HepG2 (cell line): ENCODE results near the gene SLC35F6. TPM values are rescaled to one million over a fixed set of nuclear protein-coding genes. Genes with fewer than 3 reads are reported as not detected.

ENCODE experiments used
- AGO2 ChIP-seq: fragments of 200-400 bp; formaldehyde crosslinking; optimal IDR thresholded peaks from 2 replicates; pipeline ENCODE3; 2017; ENCODE audit warnings: mild to moderate bottlenecking, low read depth, low read length, moderate library complexity
- FOXC1 ChIP-seq: sonication (generic); formaldehyde crosslinking; IDR thresholded peaks from 2 replicates; pipeline ENCODE4 v1.8.0; 2022; ENCODE audit warnings: mild to moderate bottlenecking, missing genetic modification reagents, borderline replicate concordance
- FOXM1 ChIP-seq: sonication (generic); formaldehyde crosslinking; IDR thresholded peaks from 2 replicates; pipeline ENCODE4 v1.5.0; 2020; ENCODE audit warnings: missing genetic modification reagents
- HNF4A ChIP-seq: sonication (generic); formaldehyde crosslinking; IDR thresholded peaks from 2 replicates; pipeline ENCODE4 v1.4.0; 2020; ENCODE audit warnings: missing genetic modification reagents
- HNRNPK ChIP-seq: fragments of 200-400 bp; formaldehyde crosslinking; IDR thresholded peaks from 2 replicates; pipeline ENCODE4 v1.6.1; 2018; ENCODE audit warnings: low read length, low read depth, moderate library complexity, mild to moderate bottlenecking; ENCODE audit not compliant: poor library complexity, severe bottlenecking
- NAIF1 ChIP-seq: sonication (generic); formaldehyde crosslinking; IDR thresholded peaks from 2 replicates; pipeline ENCODE4 v1.5.0; 2020; ENCODE audit warnings: mild to moderate bottlenecking, missing genetic modification reagents, borderline replicate concordance
- NR0B2 ChIP-seq: sonication (generic); formaldehyde crosslinking; IDR thresholded peaks from 2 replicates; pipeline ENCODE4 v1.4.0; 2020; ENCODE audit warnings: mild to moderate bottlenecking, missing genetic modification reagents
- NR2F6 ChIP-seq, 2 experiments: IDR thresholded peaks; 2 replicates each; pipeline ENCODE4 v1.6.1; 2016; ENCODE audit warnings: antibody characterized with exemption in 1 of 2, mild to moderate bottlenecking in 1 of 2
- RBM22 ChIP-seq: fragments of 200-400 bp; formaldehyde crosslinking; optimal IDR thresholded peaks from 2 replicates; pipeline ENCODE3; 2017; ENCODE audit warnings: mild to moderate bottlenecking, low read length, moderate library complexity
- SATB2 ChIP-seq: sonication (generic); formaldehyde crosslinking; IDR thresholded peaks from 2 replicates; pipeline ENCODE4 v1.5.0; 2020; ENCODE audit warnings: missing genetic modification reagents
- SMC3 ChIP-seq: IDR thresholded peaks from 2 replicates; pipeline ENCODE4 v1.6.1; 2011; ENCODE audit warnings: low read length, improper control_type of control experiment
- ZFP36L2 ChIP-seq: sonication (generic); formaldehyde crosslinking; IDR thresholded peaks from 2 replicates; pipeline ENCODE4 v1.4.0; 2020; ENCODE audit warnings: missing genetic modification reagents
- ZIK1 ChIP-seq: sonication (generic); formaldehyde crosslinking; IDR thresholded peaks from 2 replicates; pipeline ENCODE4 v1.5.0; 2020; ENCODE audit warnings: mild to moderate bottlenecking, low read depth, missing genetic modification reagents, borderline replicate concordance
- ZKSCAN1 ChIP-seq: fragments of 150-350 bp; IDR thresholded peaks from 2 replicates; pipeline ENCODE4 v1.6.1; 2014; ENCODE audit warnings: low read length
- ZMYM4 ChIP-seq: sonication (generic); formaldehyde crosslinking; IDR thresholded peaks from 2 replicates; pipeline ENCODE4 v1.8.1; 2023; ENCODE audit warnings: mild to moderate bottlenecking, missing genetic modification reagents
- ZNF180 ChIP-seq: sonication (generic); formaldehyde crosslinking; IDR thresholded peaks from 2 replicates; pipeline ENCODE4 v1.4.0; 2020; ENCODE audit warnings: low read depth, missing genetic modification reagents, borderline replicate concordance
- ZNF34 ChIP-seq: sonication (generic); formaldehyde crosslinking; IDR thresholded peaks from 2 replicates; pipeline ENCODE4 v1.4.0; 2020; ENCODE audit warnings: mild to moderate bottlenecking, missing genetic modification reagents, borderline replicate concordance
- ZNF614 ChIP-seq: IDR thresholded peaks from 2 replicates; pipeline ENCODE4 v1.6.1; 2018; ENCODE audit warnings: missing biosample characterization, missing genetic modification reagents, inconsistent platforms, borderline replicate concordance
- ZNF709 ChIP-seq: sonication (generic); formaldehyde crosslinking; IDR thresholded peaks from 2 replicates; pipeline ENCODE4 v1.5.0; 2020; ENCODE audit warnings: mild to moderate bottlenecking, missing genetic modification reagents
- ZNF724P ChIP-seq: sonication (generic); formaldehyde crosslinking; IDR thresholded peaks from 2 replicates; pipeline ENCODE4 v1.8.0; 2022; ENCODE audit warnings: missing genetic modification reagents, borderline replicate concordance
- ZNF850 ChIP-seq: sonication (generic); formaldehyde crosslinking; conservative IDR thresholded peaks from 2 replicates; pipeline ENCODE4 v1.9.0; 2021; ENCODE audit warnings: mild to moderate bottlenecking, missing genetic modification reagents
- polyA plus RNA-seq, 8 experiments: library from polyadenylated mRNA; depleted of rRNA in 3 of 8; stranded (reverse) in 7 of 8; unstranded in 1 of 8; fragments of >200 nt; fragmentation: Illumina TruSeq in 4 of 8; extraction: Trizol in 4 of 8; gene quantifications; 2 replicates each; pipeline versions ENCODE4 v1.2.1 to v1.2.3, GENCODE V29; 2011 to 2016; ENCODE audit warnings: low read depth in 4 of 8, missing spikeins in 1 of 8, mixed read lengths in 1 of 8; ENCODE audit not compliant: insufficient read depth in 1 of 8
- total RNA-seq, 5 experiments: library from RNA; depleted of rRNA; stranded (reverse); fragments of >200 nt; fragmentation: Illumina TruSeq; extraction: Trizol; gene quantifications; 2 replicates each; pipeline ENCODE4 v1.2.3, GENCODE V29; 2016; ENCODE audit warnings: low read depth in 1 of 5
- TF ChIP-seq, protein P1 (sequence below): sonication (generic); formaldehyde crosslinking; IDR thresholded peaks from 2 replicates; pipeline ENCODE4 v1.5.1; 2020; ENCODE audit warnings: missing genetic modification reagents, mild to moderate bottlenecking, borderline replicate concordance
- TF ChIP-seq, protein P2 (sequence below): fragments of 450-650 bp; IDR thresholded peaks from 2 replicates; pipeline ENCODE4 v1.6.1; 2016

The SLC35F6 gene
- total and polyA plus RNA-seq, 2 of the 13 experiments (the other 11 are each of a cell fraction or from before 2014, with no cell fraction given), result 15.2 to 21.2 TPM

DNA sequence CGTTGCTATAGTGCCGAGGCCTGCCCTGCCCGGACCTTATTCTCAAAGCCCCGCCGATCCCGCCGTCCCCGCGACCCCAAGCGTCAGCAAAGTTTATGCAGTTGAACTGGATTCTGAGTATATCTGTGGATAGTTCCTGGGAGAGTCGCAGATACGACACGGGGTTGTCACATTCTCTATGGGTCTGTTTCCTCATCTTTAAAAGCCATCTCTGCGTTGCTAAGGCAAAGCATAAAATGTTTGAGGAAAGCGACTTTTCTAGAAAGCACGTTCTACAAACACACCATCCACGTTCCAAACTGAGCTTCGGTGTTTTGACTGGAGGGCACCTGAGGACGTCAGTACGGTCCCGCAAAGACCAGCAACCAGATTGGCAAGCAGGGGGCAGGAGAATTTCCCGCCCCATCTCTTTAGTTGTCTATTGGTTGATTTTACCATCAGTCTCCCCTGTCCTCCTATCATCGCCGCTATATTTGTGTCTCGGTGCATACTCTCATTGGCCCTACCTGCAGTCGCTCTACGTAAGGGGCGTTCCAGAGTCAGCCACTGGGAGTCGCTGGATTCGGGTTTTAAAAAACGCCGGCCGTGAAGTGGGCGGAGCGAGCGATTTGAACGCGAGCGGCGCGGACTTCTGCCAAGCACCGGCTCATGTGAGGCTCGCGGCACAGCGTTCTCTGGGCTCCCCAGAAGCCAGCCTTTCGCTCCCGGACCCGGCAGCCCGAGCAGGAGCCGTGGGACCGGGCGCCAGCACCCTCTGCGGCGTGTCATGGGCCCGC lies 21.5 kb downstream of the SLC35F6 start, which contains the start of gene CENPA (continued):
- TF ChIP-seq, protein P1, sequence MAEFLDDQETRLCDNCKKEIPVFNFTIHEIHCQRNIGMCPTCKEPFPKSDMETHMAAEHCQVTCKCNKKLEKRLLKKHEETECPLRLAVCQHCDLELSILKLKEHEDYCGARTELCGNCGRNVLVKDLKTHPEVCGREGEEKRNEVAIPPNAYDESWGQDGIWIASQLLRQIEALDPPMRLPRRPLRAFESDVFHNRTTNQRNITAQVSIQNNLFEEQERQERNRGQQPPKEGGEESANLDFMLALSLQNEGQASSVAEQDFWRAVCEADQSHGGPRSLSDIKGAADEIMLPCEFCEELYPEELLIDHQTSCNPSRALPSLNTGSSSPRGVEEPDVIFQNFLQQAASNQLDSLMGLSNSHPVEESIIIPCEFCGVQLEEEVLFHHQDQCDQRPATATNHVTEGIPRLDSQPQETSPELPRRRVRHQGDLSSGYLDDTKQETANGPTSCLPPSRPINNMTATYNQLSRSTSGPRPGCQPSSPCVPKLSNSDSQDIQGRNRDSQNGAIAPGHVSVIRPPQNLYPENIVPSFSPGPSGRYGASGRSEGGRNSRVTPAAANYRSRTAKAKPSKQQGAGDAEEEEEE (CRISPR knock-in tag), result peak; percentile 80; the same call in 1 of the 2 replicates
- no peak for TF ChIP-seq AGO2
- TF ChIP-seq ZNF850 (CRISPR knock-in tag), result no peak
- no peak for TF ChIP-seq ZFP36L2 (CRISPR knock-in tag)
- peak; percentile 99 for TF ChIP-seq ZNF709 (CRISPR knock-in tag)
- TF ChIP-seq ZNF614 (CRISPR knock-in tag), result peak; percentile 95
- peak; percentile 96 for TF ChIP-seq ZNF724P (CRISPR knock-in tag)
- TF ChIP-seq SATB2 (CRISPR knock-in tag), result peak; percentile 99
- TF ChIP-seq ZMYM4, result peak; percentile 98
- peak; percentile 96; the same call in 1 of the 2 replicates for TF ChIP-seq ZIK1 (CRISPR knock-in tag)
- TF ChIP-seq, protein P2, sequence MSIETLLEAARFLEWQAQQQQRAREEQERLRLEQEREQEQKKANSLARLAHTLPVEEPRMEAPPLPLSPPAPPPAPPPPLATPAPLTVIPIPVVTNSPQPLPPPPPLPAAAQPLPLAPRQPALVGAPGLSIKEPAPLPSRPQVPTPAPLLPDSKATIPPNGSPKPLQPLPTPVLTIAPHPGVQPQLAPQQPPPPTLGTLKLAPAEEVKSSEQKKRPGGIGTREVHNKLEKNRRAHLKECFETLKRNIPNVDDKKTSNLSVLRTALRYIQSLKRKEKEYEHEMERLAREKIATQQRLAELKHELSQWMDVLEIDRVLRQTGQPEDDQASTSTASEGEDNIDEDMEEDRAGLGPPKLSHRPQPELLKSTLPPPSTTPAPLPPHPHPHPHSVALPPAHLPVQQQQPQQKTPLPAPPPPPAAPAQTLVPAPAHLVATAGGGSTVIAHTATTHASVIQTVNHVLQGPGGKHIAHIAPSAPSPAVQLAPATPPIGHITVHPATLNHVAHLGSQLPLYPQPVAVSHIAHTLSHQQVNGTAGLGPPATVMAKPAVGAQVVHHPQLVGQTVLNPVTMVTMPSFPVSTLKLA, result peak; percentile 69
- peak; percentile 32; the same call in 1 of the 2 replicates for TF ChIP-seq HNF4A (CRISPR knock-in tag)
- no peak for TF ChIP-seq HNRNPK
- TF ChIP-seq ZNF34 (CRISPR knock-in tag), result 0 out of 2 replicates have a peak, but pooled peaks have one; percentile 37
- no peak for TF ChIP-seq NR2F6 (IDR thresholded peaks at IDR 0.05)
- peak; percentile 73 for TF ChIP-seq NR2F6 (CRISPR knock-in tag; IDR thresholded peaks at IDR 0.05)
- TF ChIP-seq RBM22, result no peak
- peak; percentile 97 for TF ChIP-seq NAIF1 (CRISPR knock-in tag)
- TF ChIP-seq NR0B2 (CRISPR knock-in tag), result peak; percentile 89
- TF ChIP-seq FOXC1, result peak; percentile 98
- no peak for TF ChIP-seq ZKSCAN1
- peak; percentile 99 for TF ChIP-seq FOXM1
- TF ChIP-seq SMC3, result no peak
- peak; percentile 94; the same call in 1 of the 2 replicates for TF ChIP-seq ZNF180
